ENCODE measurements around the gene ELF1.
A peak's percentile ranks its signal among the peaks of the same experiment; 100 is the strongest.

ELF1 gene

GRCh38 chr13:40963927-40964326, 55.2 kb downstream of the ELF1 start:
- Histone ChIP-seq H3K9ac (ENCODE audit: low read length) (no peak overlapping the region), H3K36me3 (ENCODE audit: low read length) (peaks cover 39% of the 10 kb centered on the region), H3K4me2 (ENCODE audit: low read depth, low read length, poor library complexity, severe bottlenecking) (peak overlapping the region; percentile 45), H3K9me2 (replicated peaks; ENCODE audit: insufficient read depth, low read length) (no peaks in the 10 kb centered on the region), H4K20me1 (ENCODE audit: low read depth, low read length) (peaks cover 78% of the 10 kb centered on the region), H3K9me3 (ENCODE audit: insufficient read depth, low read length) (no peaks in the 10 kb centered on the region), H3K4me3 (ENCODE audit: insufficient read depth, low read length, poor library complexity, severe bottlenecking) (no peak overlapping the region), H3K79me2 (ENCODE audit: insufficient read depth, low read length) (peaks cover 100% of the 10 kb centered on the region), H3F3A (ENCODE audit: insufficient read depth) (peaks cover 67% of the 10 kb centered on the region), H3K27me3 (ENCODE audit: low read length) (no peaks in the 10 kb centered on the region), H2AFZ (ENCODE audit: low read depth, low read length, severe bottlenecking) (no peak overlapping the region), H3K27ac (ENCODE audit: low read depth, low read length) (peak overlapping the region; percentile 19; the same call in 1 of the 2 replicates)
- TF ChIP-seq EZH2phosphoT487 (conservative IDR thresholded peaks at IDR 0.05; ENCODE audit: low read length) (no peak), CTCF (IDR thresholded peaks at IDR 0.05; ENCODE audit: insufficient read depth, low read length, poor library complexity, severe bottlenecking) (no peak)

DNA sequence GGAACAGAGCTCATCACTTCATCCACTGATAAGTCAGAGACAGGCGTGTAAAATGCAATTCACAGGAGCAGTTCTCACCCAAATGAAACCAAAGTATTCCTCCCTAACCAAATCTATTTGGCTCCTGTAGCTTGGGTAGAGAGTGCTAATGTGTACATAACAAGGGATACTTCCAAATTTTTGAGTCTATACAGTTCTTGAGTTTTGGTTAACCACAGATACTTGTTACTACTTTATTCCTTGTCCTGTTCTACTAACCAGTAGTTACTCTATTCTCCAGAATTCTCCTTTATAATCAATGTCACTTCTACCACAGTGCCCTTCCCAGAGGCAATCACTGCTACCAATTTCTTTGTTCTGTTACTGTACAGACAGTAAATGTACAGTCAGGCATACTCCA, 57.3 kb downstream of the ELF1 start:
- H3K4me3 ChIP-seq (ENCODE audit: insufficient read depth, low read length, poor library complexity, severe bottlenecking) = no peak overlapping the region
- peak overlapping the region; percentile 54 for H3K4me2 ChIP-seq (ENCODE audit: low read depth, low read length, poor library complexity, severe bottlenecking)
- no peaks in the 10 kb centered on the region for H3K9me2 ChIP-seq (replicated peaks; ENCODE audit: insufficient read depth, low read length)
- H3K9me3 ChIP-seq (ENCODE audit: insufficient read depth, low read length) = no peaks in the 10 kb centered on the region
- TF ChIP-seq CTCF (IDR thresholded peaks at IDR 0.05; ENCODE audit: insufficient read depth, low read length, poor library complexity, severe bottlenecking) (no peak), EZH2phosphoT487 (conservative IDR thresholded peaks at IDR 0.05; ENCODE audit: low read length) (no peak)
- H3K9ac ChIP-seq (ENCODE audit: low read length) = peak overlapping the region; percentile 26; the same call in 1 of the 2 replicates
- peaks cover 58% of the 10 kb centered on the region for H3F3A ChIP-seq (ENCODE audit: insufficient read depth)
- H2AFZ ChIP-seq (ENCODE audit: low read depth, low read length, severe bottlenecking) = no peak overlapping the region
- H4K20me1 ChIP-seq (ENCODE audit: low read depth, low read length) = peaks cover 70% of the 10 kb centered on the region
- H3K79me2 ChIP-seq (ENCODE audit: insufficient read depth, low read length) = peaks cover 95% of the 10 kb centered on the region
- peak overlapping the region; percentile 72 for H3K27ac ChIP-seq (ENCODE audit: low read depth, low read length)
- peaks cover 43% of the 10 kb centered on the region for H3K36me3 ChIP-seq (ENCODE audit: low read length)
- H3K27me3 ChIP-seq (ENCODE audit: low read length) = no peaks in the 10 kb centered on the region

- peaks cover 43% of the 10 kb centered on the region for H3K36me3 ChIP-seq (ENCODE audit: low read length)
- no peak overlapping the region for H2AFZ ChIP-seq (ENCODE audit: low read depth, low read length, severe bottlenecking)
- H3K4me2 ChIP-seq (ENCODE audit: low read depth, low read length, poor library complexity, severe bottlenecking) = peak overlapping the region; percentile 54
- H3K9ac ChIP-seq (ENCODE audit: low read length) = peak overlapping the region; percentile 26; the same call in 1 of the 2 replicates
- H3K27me3 ChIP-seq (ENCODE audit: low read length) = no peaks in the 10 kb centered on the region
- peaks cover 64% of the 10 kb centered on the region for H4K20me1 ChIP-seq (ENCODE audit: low read depth, low read length)
- peaks cover 53% of the 10 kb centered on the region for H3F3A ChIP-seq (ENCODE audit: insufficient read depth)
- peaks cover 89% of the 10 kb centered on the region for H3K79me2 ChIP-seq (ENCODE audit: insufficient read depth, low read length)
- TF ChIP-seq CTCF (IDR thresholded peaks at IDR 0.05; ENCODE audit: insufficient read depth, low read length, poor library complexity, severe bottlenecking) (no peak), EZH2phosphoT487 (conservative IDR thresholded peaks at IDR 0.05; ENCODE audit: low read length) (no peak)
- no peaks in the 10 kb centered on the region for H3K9me2 ChIP-seq (replicated peaks; ENCODE audit: insufficient read depth, low read length)
- H3K9me3 ChIP-seq (ENCODE audit: insufficient read depth, low read length) = no peaks in the 10 kb centered on the region
- peak overlapping the region; percentile 72 for H3K27ac ChIP-seq (ENCODE audit: low read depth, low read length)
- H3K4me3 ChIP-seq (ENCODE audit: insufficient read depth, low read length, poor library complexity, severe bottlenecking) = no peak overlapping the region
Observed at GRCh38 chr13:40961214-40961613, 57.9 kb downstream of the ELF1 start.

All from SU-DHL-6 (cell line).